ENCODE measurements around the gene CNGB1.

CNGB1 gene

GRCh38 chr16:57970319-57970718 lies 609 bp downstream of the CNGB1 start:
- DNase-seq: no peak

GRCh38 chr16:57969451-57970123 lies 1.3 kb downstream of the CNGB1 start:
- no peak for DNase-seq

DNA sequence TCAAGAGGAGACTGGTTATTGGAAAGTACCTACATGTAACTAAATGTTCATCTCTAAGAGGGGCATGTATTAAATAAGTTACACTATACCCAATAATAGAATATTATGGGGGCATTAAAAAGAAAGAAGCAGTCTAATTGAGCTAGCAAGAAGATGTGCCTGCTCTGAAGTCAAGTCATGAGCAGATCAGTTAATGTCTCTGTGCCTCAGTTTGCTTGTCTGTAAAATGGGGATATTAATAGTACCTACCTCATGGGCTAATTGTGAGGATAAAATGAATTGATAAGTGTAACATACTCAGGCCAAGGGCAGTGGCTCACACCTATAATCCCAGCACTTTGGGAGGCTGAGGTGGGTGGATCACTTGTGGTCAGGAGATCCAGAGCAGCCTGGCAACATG lies 3.0 kb downstream of the CNGB1 start:
- no peak for DNase-seq

- no peak for DNase-seq
These were observed 3.9 kb downstream of the CNGB1 start for GRCh38 chr16:57966986-57967385.

DNA sequence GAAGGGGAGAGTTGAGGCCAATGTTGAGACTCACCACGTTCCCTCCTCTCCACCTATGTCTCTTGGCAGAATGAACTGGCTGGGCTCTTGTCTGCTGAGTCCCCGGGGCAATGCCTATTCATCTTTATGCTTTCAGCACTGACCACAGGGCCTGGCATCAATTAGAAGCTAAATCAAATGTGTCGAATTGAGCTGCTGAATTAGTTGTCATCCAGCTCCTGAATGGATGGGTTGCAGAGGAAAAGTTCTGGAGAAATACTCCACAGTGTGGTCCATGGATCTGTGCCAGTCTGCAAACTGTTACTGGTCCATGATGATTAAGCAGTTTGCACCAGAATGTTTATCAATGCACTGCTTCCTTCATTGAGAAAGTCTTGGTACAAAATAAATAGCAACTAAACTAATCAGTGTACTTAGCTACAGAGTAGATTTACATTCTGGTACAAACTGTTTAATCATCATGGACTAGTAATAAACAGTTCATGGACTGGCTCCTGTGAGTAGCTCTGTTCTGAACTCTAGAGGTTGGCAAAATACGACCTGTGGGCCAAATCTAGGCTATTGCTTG lies 4.6 kb downstream of the CNGB1 start:
- DNase-seq: no peak

DNA sequence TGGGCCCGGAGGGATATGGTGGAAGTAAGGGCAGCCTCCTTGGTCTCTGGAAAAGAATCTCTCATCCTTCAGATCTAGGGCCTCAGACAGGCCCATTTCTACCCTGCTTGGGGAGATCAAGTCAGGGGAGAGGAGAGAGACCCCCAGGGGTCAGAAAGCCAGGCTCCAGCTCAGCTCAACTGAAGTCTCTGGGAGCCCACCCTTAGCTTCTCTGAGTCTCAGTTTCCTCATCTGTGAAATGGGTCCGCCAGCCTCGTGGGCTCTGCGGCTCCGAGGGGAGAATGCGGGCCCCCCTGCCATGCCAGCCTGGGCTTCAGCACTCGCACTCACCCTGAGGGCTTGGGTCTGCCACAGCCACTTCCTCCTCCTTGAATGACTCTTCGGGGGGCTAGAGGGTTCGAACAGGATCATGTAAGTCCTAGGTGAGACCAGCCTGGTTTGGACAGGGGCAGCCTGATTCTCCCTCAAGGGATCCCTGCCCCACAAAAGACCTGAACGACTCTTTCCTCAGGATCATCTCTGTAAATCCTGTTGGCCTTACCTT lies 6.7 kb downstream of the CNGB1 start:
- DNase-seq: no peak

DNA sequence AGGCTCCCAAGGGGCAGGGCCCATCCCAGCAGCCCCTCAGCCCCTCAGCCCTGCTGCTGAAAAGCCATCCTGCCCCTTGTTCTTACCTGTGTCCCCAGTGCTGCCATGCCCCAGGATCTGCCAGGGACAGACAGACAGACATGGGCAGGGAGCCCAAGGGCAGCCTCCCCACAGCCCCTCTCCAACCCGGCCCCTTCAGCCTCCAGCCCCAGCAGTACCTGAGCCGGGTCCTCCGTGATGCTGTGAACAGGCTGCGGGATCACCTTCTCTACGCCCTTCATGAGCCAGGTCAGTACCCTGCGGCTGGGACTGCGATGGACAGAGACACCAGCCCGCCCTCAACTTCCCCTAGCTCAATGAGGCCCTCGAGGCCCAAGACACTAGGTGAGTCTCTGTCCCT lies 8.2 kb downstream of the CNGB1 start:
- no peak for DNase-seq

DNA sequence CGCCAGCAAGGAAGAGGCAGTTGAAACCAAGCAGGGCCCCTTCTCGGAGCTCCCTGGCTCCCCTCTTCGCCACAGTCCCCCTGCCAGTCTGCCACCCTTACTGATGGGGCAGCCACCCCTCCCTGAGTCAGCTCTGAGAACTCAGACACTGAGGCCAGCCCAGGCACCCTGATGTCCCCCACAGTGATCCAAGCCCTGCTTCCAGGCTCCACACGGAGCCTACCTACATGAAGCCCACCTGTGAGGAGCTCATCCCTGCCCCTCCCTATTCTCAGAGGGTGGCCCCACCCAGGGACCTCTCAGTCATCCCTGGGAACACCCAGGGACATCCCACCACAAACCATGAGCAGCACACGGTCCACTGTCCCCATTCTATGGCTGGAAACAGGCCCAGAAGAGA lies 8.9 kb downstream of the CNGB1 start:
- DNase-seq: no peak

DNA sequence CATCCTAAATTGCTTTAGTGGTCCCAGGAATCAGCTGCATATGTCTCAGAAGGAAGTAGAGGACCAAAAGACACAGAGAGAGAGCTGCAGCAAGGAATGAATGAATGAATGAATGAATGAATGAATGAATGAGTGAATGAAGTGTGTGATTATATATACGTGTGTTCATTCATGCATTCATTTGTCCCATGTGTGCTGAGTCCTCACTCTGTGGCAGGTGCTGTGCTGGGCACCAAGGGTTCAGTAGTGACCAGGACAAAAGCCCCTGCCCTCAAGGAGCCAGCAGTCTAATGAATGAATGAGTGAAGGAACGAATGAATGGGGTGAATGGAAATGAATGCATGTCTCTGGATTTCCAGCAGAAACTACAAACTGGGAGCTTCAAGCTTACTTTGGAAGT lies 9.4 kb downstream of the CNGB1 start:
- DNase-seq: no peak

GRCh38 chr16:57960826-57961472 lies 10.0 kb downstream of the CNGB1 start:
- no peak for DNase-seq

DNA sequence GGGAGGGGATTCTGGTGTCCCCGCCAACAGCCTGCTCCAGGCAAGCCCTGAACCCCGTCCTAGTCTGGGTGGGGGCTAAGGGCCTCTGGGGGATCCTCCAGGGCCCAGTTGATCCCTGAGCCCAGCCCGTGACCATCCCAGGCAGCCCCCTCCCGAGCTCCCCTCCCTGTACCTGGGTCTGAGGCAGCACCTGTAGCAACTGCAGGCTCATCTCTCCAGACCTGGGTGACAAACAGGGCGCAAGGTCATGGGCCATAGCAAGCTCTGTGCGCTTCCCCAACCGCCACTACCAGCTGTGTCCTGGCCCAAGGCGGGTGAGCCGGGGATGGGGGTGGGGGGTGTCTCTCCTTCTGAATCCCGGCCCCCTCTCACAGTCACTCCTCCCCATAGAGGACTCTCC lies 10.6 kb downstream of the CNGB1 start:
- no peak for DNase-seq

DNA sequence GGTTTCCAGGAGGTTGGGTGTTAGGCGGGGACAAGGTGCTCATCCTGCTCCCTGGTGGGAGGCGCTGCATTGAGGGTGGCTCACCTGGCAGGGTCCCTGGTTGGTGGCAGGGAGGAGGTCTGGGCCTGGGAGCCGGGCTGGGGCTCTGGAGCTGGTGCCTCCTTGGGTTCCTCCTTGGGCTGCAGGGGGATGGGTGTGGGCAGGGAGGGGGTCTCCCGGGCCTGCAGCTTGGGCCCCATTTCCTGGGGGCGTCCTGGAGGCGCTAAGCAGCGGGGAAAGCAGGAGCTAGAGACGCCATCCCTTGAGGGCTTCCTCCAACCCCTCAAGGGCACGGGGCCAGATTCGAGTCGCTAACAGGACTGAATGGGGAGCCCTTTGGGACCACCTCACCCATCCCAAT lies 11.1 kb downstream of the CNGB1 start:
- DNase-seq: no peak

DNA sequence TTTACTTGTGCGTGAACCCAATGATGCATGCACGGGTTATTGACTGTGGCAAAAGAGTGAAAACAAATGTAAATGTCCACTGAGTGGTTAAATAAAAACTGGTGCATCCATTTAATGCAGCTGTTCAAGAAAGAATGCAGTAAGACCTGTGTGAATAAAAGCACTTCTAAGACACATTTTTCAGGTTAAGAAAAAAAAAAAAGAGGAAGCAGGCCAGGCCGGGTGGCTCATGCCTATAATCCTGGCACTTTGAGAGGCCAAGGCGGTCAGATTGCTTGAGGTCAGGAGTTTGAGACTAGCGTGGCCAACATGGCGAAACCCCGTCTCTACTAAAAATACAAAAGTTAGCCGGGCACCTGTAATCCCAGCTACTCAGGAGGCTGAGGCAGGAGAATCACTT lies 11.8 kb downstream of the CNGB1 start:
- no peak for DNase-seq

DNA sequence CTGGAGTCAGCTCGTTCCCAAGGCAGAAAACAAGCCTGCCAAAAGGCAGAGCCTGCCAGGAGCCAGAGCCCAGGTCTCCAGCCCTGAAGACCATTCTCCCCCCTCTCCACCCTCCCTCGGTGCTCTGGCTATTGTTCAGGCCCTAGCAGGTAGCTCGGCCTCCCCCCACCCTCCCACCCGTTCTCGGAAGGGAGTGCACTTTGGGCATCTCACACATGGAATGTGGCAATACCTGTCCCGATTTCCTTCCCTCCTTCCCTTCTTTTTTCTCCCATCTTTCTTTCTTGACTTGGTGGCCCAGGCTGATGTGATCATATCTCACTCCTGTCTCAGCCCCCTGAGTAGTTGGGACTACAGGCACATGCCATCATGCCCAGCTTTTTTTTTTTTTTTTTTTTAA lies 12.4 kb downstream of the CNGB1 start:
- DNase-seq: no peak

GRCh38 chr16:57957673-57958392 lies 13.1 kb downstream of the CNGB1 start:
- no peak for DNase-seq

GRCh38 chr16:57956924-57957672 lies 13.8 kb downstream of the CNGB1 start:
- no peak for DNase-seq

DNA sequence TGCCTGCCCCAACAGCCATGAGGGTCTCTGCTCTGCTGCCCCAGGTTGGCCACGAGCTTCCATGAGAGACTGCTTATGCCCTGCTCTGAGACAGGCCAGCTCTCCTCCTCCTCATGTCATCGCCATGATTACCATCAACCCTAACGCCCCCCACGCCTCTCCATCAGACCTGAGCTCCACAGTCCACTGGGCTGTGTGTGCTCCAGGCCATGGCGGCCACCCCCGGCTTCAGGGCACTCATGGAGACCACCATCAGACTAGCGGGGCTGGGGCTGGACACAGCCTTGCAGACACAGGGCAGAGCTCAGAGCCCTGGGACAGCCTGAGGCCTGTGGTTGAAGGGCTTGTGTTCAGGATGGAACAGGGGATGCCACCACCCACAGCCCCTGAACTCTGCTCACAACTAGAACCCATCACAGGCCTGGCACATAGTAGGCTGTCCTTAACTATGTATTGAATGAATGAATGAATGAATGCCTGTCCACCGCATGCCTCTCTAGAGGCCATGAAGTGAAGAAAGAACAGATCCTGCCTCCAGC lies 14.6 kb downstream of the CNGB1 start:
- no peak for DNase-seq

DNA sequence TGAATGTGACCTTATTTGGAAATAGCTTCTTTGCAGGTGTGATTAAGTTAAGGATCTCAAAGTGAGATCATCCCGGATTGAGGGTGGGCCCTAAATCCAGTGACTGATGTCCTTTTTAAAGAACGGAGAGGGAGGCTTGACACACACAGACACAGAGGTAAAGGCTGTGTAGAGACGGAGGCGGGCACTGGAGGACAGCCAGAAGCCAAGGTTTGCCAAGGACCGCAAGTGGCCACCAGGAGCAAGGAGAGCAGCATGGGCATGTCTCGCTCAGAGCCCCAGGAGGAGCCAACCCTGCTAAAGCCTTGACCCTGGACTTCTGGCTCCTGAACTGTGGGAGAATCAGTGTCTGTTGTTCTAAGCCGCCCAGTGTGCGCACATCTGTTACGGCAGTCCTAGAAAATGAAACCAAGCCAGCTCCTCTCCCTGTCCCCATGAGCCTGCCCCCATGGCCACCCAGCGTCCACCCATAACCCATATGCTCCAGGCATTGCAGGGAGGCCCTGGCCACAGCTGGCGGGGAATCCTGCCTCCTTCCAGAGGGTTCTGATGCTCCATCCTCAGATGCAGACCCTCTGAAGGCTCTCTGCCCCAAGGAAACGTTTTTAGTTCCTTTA lies 15.2 kb downstream of the CNGB1 start:
- no peak for DNase-seq

DNA sequence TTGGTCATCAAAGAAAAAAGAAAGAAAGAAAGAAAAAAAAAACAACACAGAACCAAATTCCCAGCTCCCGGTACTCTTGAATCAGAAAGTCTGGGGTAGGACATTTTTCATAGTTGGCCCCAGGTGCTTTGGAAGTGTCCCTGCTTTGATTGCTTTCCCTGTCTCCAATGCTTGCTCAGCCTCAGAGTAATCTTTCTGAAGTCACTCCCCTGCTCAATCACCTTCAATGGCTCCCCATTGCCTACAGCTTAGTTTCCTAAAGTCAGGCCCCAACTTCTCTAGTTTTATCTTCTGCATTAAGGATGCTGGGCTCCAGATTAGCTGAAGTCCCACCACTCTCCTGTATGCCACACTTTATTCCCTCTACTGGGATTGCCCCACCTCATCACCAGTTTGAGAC lies 17.1 kb downstream of the CNGB1 start:
- DNase-seq: no peak

DNA sequence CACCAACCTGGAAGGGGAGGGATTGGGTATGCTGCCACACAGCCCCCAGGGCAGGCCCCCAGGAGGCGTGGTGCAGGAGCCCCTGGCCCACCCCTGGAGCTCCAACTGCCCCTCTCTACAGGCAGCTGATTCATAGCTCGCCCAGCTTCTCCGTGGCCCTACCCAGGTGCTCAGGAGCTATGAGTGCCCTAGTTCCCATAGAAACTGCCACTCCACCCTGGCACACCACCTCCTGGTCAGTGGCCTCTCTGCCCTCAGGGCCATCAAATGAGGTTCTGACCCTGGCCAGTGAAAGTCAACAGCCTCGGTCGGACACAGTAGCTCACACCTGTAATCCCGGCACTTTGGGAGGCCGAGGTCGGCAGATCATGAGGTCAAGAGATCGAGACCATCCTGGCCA lies 18.0 kb downstream of the CNGB1 start:
- DNase-seq: no peak

DNA sequence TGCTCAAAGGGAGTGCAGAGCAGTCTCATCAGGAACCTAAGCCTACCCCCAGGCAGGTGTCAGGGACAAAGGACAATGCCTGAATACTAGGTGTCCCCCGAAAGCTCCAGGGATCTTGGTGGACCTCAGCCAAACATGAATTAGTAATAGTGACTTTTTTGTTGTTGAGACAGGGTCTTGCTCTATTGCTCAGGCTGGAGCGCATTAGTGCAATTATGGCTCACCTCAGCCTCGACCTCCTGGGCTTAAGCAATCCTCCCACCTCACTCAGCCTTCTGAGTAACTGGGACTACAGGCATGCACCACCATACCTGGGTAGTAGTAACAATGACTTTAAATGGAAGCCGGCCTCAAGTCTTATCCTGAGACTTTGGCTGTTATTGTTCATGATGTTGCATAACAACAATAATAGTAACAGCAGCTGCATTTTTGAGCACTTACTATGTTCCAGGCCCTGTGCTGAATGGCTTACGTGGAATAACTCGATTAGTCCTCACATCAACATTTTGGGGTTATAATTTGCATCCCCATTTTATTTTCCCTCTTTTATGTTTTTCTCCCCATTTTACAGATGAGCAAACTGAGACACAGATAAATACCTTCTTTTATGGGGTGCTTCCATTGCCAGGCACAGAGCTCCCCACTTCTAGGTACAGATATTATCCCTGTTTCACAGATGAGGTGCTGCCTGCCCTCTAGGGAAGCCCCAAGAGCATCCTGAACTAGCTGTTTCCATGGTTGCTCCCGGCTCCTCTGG lies 19.5 kb downstream of the CNGB1 start:
- DNase-seq: no peak
